DOHH2 (cell line): ENCODE data around the gene HINT3.

Source experiments
- H3F3A ChIP-seq: fragments of 200-600 bp; sonication (generic), shearing (Covaris generic); 2 replicates; pipeline ENCODE4 v1.6.0; 2016; ENCODE audit warnings: antibody characterized with exemption, mild to moderate bottlenecking; ENCODE audit not compliant: control insufficient read depth, insufficient read depth
- H3K27ac ChIP-seq: fragments of 200-600 bp; sonication (generic); 2 replicates; pipeline ENCODE4 v1.5.1; 2014; ENCODE audit warnings: low read depth, mild to moderate bottlenecking, low read length, moderate library complexity
- H3K27me3 ChIP-seq: fragments of 200-600 bp; sonication (generic); 2 replicates; pipeline ENCODE4 v1.6.1; 2014; ENCODE audit warnings: mild to moderate bottlenecking, low read length, mixed read lengths; ENCODE audit not compliant: control insufficient read depth
- H3K36me3 ChIP-seq: fragments of 200-600 bp; sonication (generic); 2 replicates; pipeline ENCODE4 v1.6.1; 2014; ENCODE audit warnings: mild to moderate bottlenecking, low read length, moderate library complexity, mixed read lengths; ENCODE audit not compliant: control insufficient read depth
- H3K4me1 ChIP-seq: fragments of 200-600 bp; sonication (generic); 2 replicates; pipeline ENCODE4 v1.6.1; 2014; ENCODE audit warnings: mild to moderate bottlenecking, low read length, mixed read lengths; ENCODE audit not compliant: control insufficient read depth
- H3K4me2 ChIP-seq: fragments of 200-600 bp; sonication (generic); 2 replicates; pipeline ENCODE4 v1.6.0; 2014; ENCODE audit warnings: mild to moderate bottlenecking, low read length, moderate library complexity
- H3K4me3 ChIP-seq: fragments of 200-600 bp; sonication (generic); 2 replicates; pipeline ENCODE4 v1.5.1; 2014; ENCODE audit warnings: mild to moderate bottlenecking, low read length, mixed read lengths
- H3K79me2 ChIP-seq: fragments of 200-600 bp; sonication (generic); 2 replicates; pipeline ENCODE4 v1.6.1; 2014; ENCODE audit warnings: mild to moderate bottlenecking, low read length, mixed read lengths; ENCODE audit not compliant: control insufficient read depth
- H3K9me2 ChIP-seq: fragments of 200-600 bp; sonication (generic); replicated peaks from 2 replicates; pipeline ENCODE4 v1.6.1; 2014; ENCODE audit warnings: mild to moderate bottlenecking, low read length, mixed read lengths; ENCODE audit not compliant: control insufficient read depth
- H3K9me3 ChIP-seq: fragments of 200-600 bp; sonication (generic); 2 replicates; pipeline ENCODE4 v1.6.1; 2014; ENCODE audit warnings: antibody characterized with exemption, low read length, mixed read lengths; ENCODE audit not compliant: control insufficient read depth, insufficient read depth
- H4K20me1 ChIP-seq: fragments of 200-600 bp; sonication (generic); 2 replicates; pipeline ENCODE4 v1.6.0; 2014; ENCODE audit warnings: low read depth, mild to moderate bottlenecking, antibody characterized with exemption, low read length, moderate library complexity; ENCODE audit not compliant: control insufficient read depth, insufficient read depth
- CTCF ChIP-seq: fragments of 200-600 bp; sonication (generic); IDR thresholded peaks from one replicate; pipeline ENCODE4 v1.5.1; 2014; ENCODE audit warnings: antibody characterized with exemption, mild to moderate bottlenecking, low read depth, low read length; ENCODE audit not compliant: poor library complexity, severe bottlenecking
- EZH2phosphoT487 ChIP-seq: fragments of 200-600 bp; sonication (generic); IDR thresholded peaks from 2 replicates; pipeline ENCODE4 v1.6.1; 2017; ENCODE audit warnings: borderline replicate concordance, mild to moderate bottlenecking, antibody characterized with exemption, low read length, moderate library complexity, mixed read lengths

Gene HINT3

DNA sequence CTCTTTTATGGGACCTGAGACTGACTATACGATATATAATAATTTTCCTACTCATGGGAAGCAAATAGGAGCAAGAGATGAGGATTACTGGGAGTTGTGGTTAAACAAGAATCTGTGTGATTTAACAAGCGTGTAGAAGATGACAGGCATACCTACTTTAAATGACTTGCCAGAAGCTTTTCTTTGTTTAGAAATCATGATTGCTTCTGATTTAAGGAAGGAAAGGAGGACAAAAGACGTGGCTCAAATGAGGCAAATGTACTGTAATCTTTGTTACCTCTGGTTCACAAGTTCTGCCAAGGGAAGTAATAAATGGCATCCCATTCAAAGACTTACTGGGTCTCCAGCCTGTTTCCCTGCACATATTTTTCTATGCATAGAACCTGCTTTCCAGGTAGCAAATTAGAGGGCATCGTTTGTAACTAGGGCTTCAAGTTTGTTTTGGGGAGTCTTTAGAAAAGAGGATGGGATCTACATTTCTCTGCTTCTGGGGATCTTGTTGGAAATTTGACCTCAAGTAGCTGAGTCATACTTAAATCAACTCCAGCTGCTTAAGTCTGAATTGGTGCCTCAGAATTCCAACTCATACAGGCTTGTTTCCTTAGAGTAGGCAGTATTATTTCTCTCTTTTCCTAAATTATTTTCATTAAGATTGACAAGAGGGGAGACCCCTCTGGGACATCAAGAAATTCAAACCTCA is 26.8 kb downstream of the HINT3 start:
- no peaks in the 10 kb centered on the region for H3K9me3 ChIP-seq
- TF ChIP-seq CTCF (no peak), EZH2phosphoT487 (no peak)
- no peaks in the 10 kb centered on the region; the same call in 1 of the 2 replicates for H3F3A ChIP-seq
- H3K9me2 ChIP-seq, result no peaks in the 10 kb centered on the region
- H3K27me3 ChIP-seq, result no peaks in the 10 kb centered on the region
- no peaks in the 10 kb centered on the region for H4K20me1 ChIP-seq
- H3K4me1 ChIP-seq, result peaks cover 28% of the 10 kb centered on the region
- H3K79me2 ChIP-seq, result peaks cover 33% of the 10 kb centered on the region
- no peak overlapping the region for H3K27ac ChIP-seq
- H3K36me3 ChIP-seq, result peaks cover 26% of the 10 kb centered on the region
- H3K4me3 ChIP-seq, result no peak overlapping the region
- no peak overlapping the region for H3K4me2 ChIP-seq

DNA sequence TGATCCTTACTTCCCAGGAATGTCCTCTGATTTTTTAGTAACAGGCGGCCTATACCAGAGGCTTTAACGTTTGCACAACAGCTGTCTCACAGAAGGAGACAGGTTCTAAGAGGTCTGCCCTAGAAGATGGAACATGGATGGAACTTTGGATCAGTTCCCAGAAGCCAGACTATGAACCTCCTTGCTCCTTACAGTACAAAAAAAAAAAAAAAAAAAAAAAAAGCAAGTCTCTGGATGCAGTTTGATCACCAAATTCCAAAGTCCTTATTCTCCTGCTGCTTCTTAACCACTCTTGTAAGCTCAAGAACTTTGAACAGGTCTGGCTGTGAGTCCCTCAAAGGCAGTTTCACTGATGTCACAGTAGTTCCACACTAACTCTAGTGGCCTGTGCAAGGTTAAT is 27.7 kb downstream of the HINT3 start:
- Histone ChIP-seq H3K79me2 (peaks cover 42% of the 10 kb centered on the region), H3K4me3 (no peak overlapping the region), H3K27me3 (no peaks in the 10 kb centered on the region), H3K4me2 (0 out of 2 replicates have a peak overlapping the region, but pooled peaks have one; percentile 80), H3K27ac (no peak overlapping the region), H3K9me2 (no peaks in the 10 kb centered on the region), H4K20me1 (no peaks in the 10 kb centered on the region), H3K9me3 (no peaks in the 10 kb centered on the region), H3K36me3 (peaks cover 28% of the 10 kb centered on the region), H3K4me1 (peaks cover 36% of the 10 kb centered on the region), H3F3A (no peaks in the 10 kb centered on the region; the same call in 1 of the 2 replicates)
- TF ChIP-seq EZH2phosphoT487, result no peak
- no peak for TF ChIP-seq CTCF

DNA sequence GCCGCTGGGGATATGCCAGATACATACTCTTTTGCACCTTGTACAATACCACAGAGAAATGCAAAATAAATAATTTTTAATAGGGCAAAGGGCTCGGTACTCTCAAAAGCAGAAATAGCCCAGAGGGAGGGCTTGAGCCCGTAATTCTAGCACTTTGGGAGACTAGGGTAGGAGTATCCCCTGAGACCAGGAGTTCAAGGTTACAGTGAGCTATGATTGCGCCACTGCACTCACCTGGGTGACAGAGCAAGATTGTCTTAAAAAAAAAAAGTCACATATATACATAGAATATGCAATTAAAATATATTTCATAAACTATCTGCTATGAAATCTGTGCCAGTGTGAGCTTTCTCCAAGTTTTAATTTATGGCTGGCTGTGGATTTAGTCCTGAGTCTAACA is 29.0 kb downstream of the HINT3 start:
- H3K36me3 ChIP-seq, result peaks cover 30% of the 10 kb centered on the region
- H3K4me1 ChIP-seq, result peaks cover 44% of the 10 kb centered on the region
- H4K20me1 ChIP-seq, result no peaks in the 10 kb centered on the region
- peak overlapping the region; percentile 80 for H3K4me2 ChIP-seq
- H3K27ac ChIP-seq, result peak overlapping the region; percentile 57; the same call in 1 of the 2 replicates
- TF ChIP-seq CTCF (no peak), EZH2phosphoT487 (no peak)
- no peaks in the 10 kb centered on the region for H3K27me3 ChIP-seq
- H3K9me2 ChIP-seq, result no peaks in the 10 kb centered on the region
- H3K79me2 ChIP-seq, result peaks cover 54% of the 10 kb centered on the region
- no peaks in the 10 kb centered on the region for H3K9me3 ChIP-seq
- no peaks in the 10 kb centered on the region for H3F3A ChIP-seq
- H3K4me3 ChIP-seq, result peak overlapping the region; percentile 92
